ENCODE measurements around the gene PPP1R3A. TPM values are rescaled to one million over a fixed set of nuclear protein-coding genes. Genes with fewer than 3 reads are reported as not detected.
"Not testable (repeated sequence)": the region's sequence is repeated elsewhere in the genome, so short reads cannot be mapped to it uniquely, and the experiment has no call there.

The PPP1R3A gene
- total RNA-seq, 1 donor from 2014 or later: not detected

GRCh38 chr7:113945018-113945938 is 26.5 kb upstream of the PPP1R3A start:
- no peak for TF ChIP-seq CTCF (IDR thresholded peaks at IDR 0.05)
- Histone ChIP-seq H3K4me1 (no peaks in the 10 kb centered on the region), H3K4me3 (no peak overlapping the region), H3K27me3 (no peaks in the 10 kb centered on the region), H3K36me3 (no peaks in the 10 kb centered on the region), H3K27ac (no peak overlapping the region), H3K9me3 (peaks cover 3% of the 10 kb centered on the region)
- intact Hi-C loops (cut with DNase I): no loop called here
- ATAC-seq: peak; percentile 27
- no peak for DNase-seq

GRCh38 chr7:113936982-113937381 is 18.2 kb upstream of the PPP1R3A start:
- H3K27me3 ChIP-seq: no peaks in the 10 kb centered on the region
- H3K36me3 ChIP-seq: no peaks in the 10 kb centered on the region
- H3K27ac ChIP-seq: no peak overlapping the region
- intact Hi-C loops (cut with DNase I): no loop called here
- ATAC-seq (peak; percentile 22), DNase-seq (no peak)
- H3K9me3 ChIP-seq: no peaks in the 10 kb centered on the region
- no peaks in the 10 kb centered on the region for H3K4me1 ChIP-seq
- no peak for TF ChIP-seq CTCF (IDR thresholded peaks at IDR 0.05)
- no peak overlapping the region for H3K4me3 ChIP-seq

GRCh38 chr7:113936535-113936934 is 17.7 kb upstream of the PPP1R3A start:
- no peaks in the 10 kb centered on the region for H3K36me3 ChIP-seq
- H3K27me3 ChIP-seq: no peaks in the 10 kb centered on the region
- DNase-seq: no peak
- no peaks in the 10 kb centered on the region for H3K9me3 ChIP-seq
- no peak for TF ChIP-seq CTCF (IDR thresholded peaks at IDR 0.05)
- no peak overlapping the region for H3K27ac ChIP-seq
- H3K4me1 ChIP-seq: no peaks in the 10 kb centered on the region
- peak; percentile 21 for ATAC-seq
- intact Hi-C loops (cut with DNase I): no loop called here
- H3K4me3 ChIP-seq: no peak overlapping the region

GRCh38 chr7:113929389-113929788 is 10.6 kb upstream of the PPP1R3A start:
- intact Hi-C loops (cut with DNase I); ATAC-seq; H3K4me1 ChIP-seq; H3K9me3 ChIP-seq; H3K27ac ChIP-seq; H3K27me3 ChIP-seq; H3K36me3 ChIP-seq; DNase-seq; H3K4me3 ChIP-seq: not testable (repeated sequence)

- Histone ChIP-seq H3K4me3 (no peak overlapping the region), H3K27me3 (no peaks in the 10 kb centered on the region), H3K27ac (no peak overlapping the region), H3K4me1 (no peaks in the 10 kb centered on the region), H3K9me3 (no peaks in the 10 kb centered on the region), H3K36me3 (no peaks in the 10 kb centered on the region)
- intact Hi-C loops (cut with DNase I): no loop called here
- no peak for TF ChIP-seq CTCF (IDR thresholded peaks at IDR 0.05)
- DNase-seq (no peak), ATAC-seq (no peak)
Measured at GRCh38 chr7:113928112-113928511, 9.3 kb upstream of the PPP1R3A start.

GRCh38 chr7:113922049-113922448 is 3.2 kb upstream of the PPP1R3A start:
- no peak for TF ChIP-seq CTCF (IDR thresholded peaks at IDR 0.05)
- Histone ChIP-seq H3K27ac (no peak overlapping the region), H3K9me3 (no peaks in the 10 kb centered on the region), H3K27me3 (no peaks in the 10 kb centered on the region), H3K36me3 (no peaks in the 10 kb centered on the region), H3K4me3 (no peak overlapping the region), H3K4me1 (no peaks in the 10 kb centered on the region)
- DNase-seq (no peak), ATAC-seq (no peak)
- intact Hi-C loops (cut with DNase I): no loop called here
